ENCODE measurements around the gene KRIT1.

Gene KRIT1

GRCh38 chr7:92150450-92151017 lies 95.2 kb downstream of the KRIT1 start:
- Histone ChIP-seq H3K27me3 (ENCODE audit: control insufficient read depth in 1 of 2, insufficient read depth in 2 of 2, low read length in 2 of 2) (no peaks in the 10 kb centered on the region), H3K4me1 (ENCODE audit: control insufficient read depth, insufficient read depth, low read length) (no peaks in the 10 kb centered on the region), H3K9me3 (ENCODE audit: control insufficient read depth in 2 of 2, low read length in 2 of 2) (no peaks in the 10 kb centered on the region), H3K27ac (ENCODE audit: low read length) (no peak overlapping the region), H3K36me3 (ENCODE audit: control insufficient read depth in 2 of 2, insufficient read depth in 2 of 2, low read length in 2 of 2) (no peaks in the 10 kb centered on the region), H3K9ac (ENCODE audit: low read length in 2 of 2) (no peak overlapping the region), H3K4me3 (ENCODE audit: low read length in 2 of 2) (no peak overlapping the region)

- H3K27ac ChIP-seq (ENCODE audit: low read length) = no peak overlapping the region
- H3K36me3 ChIP-seq (ENCODE audit: control insufficient read depth in 2 of 2, insufficient read depth in 2 of 2, low read length in 2 of 2) = no peaks in the 10 kb centered on the region
- no peak overlapping the region for H3K9ac ChIP-seq (ENCODE audit: low read length in 2 of 2)
- no peaks in the 10 kb centered on the region for H3K4me1 ChIP-seq (ENCODE audit: control insufficient read depth, insufficient read depth, low read length)
- H3K27me3 ChIP-seq (ENCODE audit: control insufficient read depth in 1 of 2, insufficient read depth in 2 of 2, low read length in 2 of 2) = no peaks in the 10 kb centered on the region
- H3K9me3 ChIP-seq (ENCODE audit: control insufficient read depth in 2 of 2, low read length in 2 of 2) = no peaks in the 10 kb centered on the region
- no peak overlapping the region for H3K4me3 ChIP-seq (ENCODE audit: low read length in 2 of 2)
Observed at GRCh38 chr7:92149736-92150239, 95.9 kb downstream of the KRIT1 start.
